ENCODE results near the gene ARHGAP1. TPM values are rescaled to one million over a fixed set of nuclear protein-coding genes. Genes with fewer than 3 reads are reported as not detected.
"Not testable (repeated sequence)": the region's sequence is repeated elsewhere in the genome, so short reads cannot be mapped to it uniquely, and the experiment has no call there.

Gene ARHGAP1
- total RNA-seq, 1 donor from 2014 or later: 21.6 TPM

GRCh38 chr11:46722566-46723358 is 22.3 kb upstream of the ARHGAP1 start:
- DNase-seq: no peak

GRCh38 chr11:46721286-46721685 is 20.9 kb upstream of the ARHGAP1 start:
- no peak for DNase-seq

GRCh38 chr11:46719543-46720218 is 19.3 kb upstream of the ARHGAP1 start:
- DNase-seq: no peak

GRCh38 chr11:46719048-46719542 is 18.7 kb upstream of the ARHGAP1 start, which contains the start of gene F2:
Gene F2, plus strand, starts transcription at chr11:46719213. Its CDS starts 23 bp downstream, at chr11:46719236.
- DNase-seq: no peak

- DNase-seq: no peak
Measured at GRCh38 chr11:46718155-46719019, 18.0 kb upstream of the ARHGAP1 start.

- not testable (repeated sequence) for DNase-seq
Measured at GRCh38 chr11:46717825-46718154, 17.4 kb upstream of the ARHGAP1 start.

GRCh38 chr11:46712874-46713576 is 12.6 kb upstream of the ARHGAP1 start:
- DNase-seq: no peak

GRCh38 chr11:46711303-46711702 is 10.9 kb upstream of the ARHGAP1 start:
- DNase-seq: no peak

GRCh38 chr11:46710821-46711269 is 10.4 kb upstream of the ARHGAP1 start:
- peak; percentile 21 for DNase-seq

GRCh38 chr11:46709351-46709750 is 8.9 kb upstream of the ARHGAP1 start:
- not testable (repeated sequence) for DNase-seq

GRCh38 chr11:46706886-46707285 is 6.5 kb upstream of the ARHGAP1 start:
- DNase-seq: no peak

- DNase-seq: no peak
Measured at GRCh38 chr11:46705070-46705688, 4.8 kb upstream of the ARHGAP1 start.

- DNase-seq: peak; percentile 29
Measured at GRCh38 chr11:46701078-46701654, 747 bp upstream of the ARHGAP1 start.

- no peak for DNase-seq
Measured at GRCh38 chr11:46698597-46698996, 1.8 kb downstream of the ARHGAP1 start.

GRCh38 chr11:46697723-46698122 is 2.7 kb downstream of the ARHGAP1 start:
- no peak for DNase-seq

- DNase-seq: no peak
Measured at GRCh38 chr11:46697303-46697702, 3.1 kb downstream of the ARHGAP1 start.

- DNase-seq: no peak
Measured at GRCh38 chr11:46696212-46696558, 4.2 kb downstream of the ARHGAP1 start.

- DNase-seq: no peak
Measured at GRCh38 chr11:46695345-46696211, 4.8 kb downstream of the ARHGAP1 start.

GRCh38 chr11:46694607-46695006 is 5.8 kb downstream of the ARHGAP1 start:
- DNase-seq: no peak

- DNase-seq: no peak
Measured at GRCh38 chr11:46694072-46694471, 6.3 kb downstream of the ARHGAP1 start.
